SIG-M5 treated with dmso at 0.1 percent for 504 hours (cell line): ENCODE measurements around the gene GPC6.

ENCODE experiments used
- DNase-seq: peaks from one replicate; lab custom pipeline; 2025; ENCODE audit not compliant: unreplicated experiment; lab: John Stamatoyannopoulos, UW

GPC6 gene

GRCh38 chr13:93230261-93230855 is 3.8 kb downstream of the GPC6 start:
- no peak for DNase-seq

GRCh38 chr13:93231867-93232266 is 5.3 kb downstream of the GPC6 start:
- no peak for DNase-seq

GRCh38 chr13:93233997-93234416 is 7.4 kb downstream of the GPC6 start:
- DNase-seq: no peak

- DNase-seq: no peak
These were observed 7.9 kb downstream of the GPC6 start for GRCh38 chr13:93234459-93234858.

GRCh38 chr13:93235258-93236015 is 8.8 kb downstream of the GPC6 start:
- no peak for DNase-seq

- DNase-seq: no peak
These were observed 12.1 kb downstream of the GPC6 start for GRCh38 chr13:93238711-93239110.

- no peak for DNase-seq
These were observed 16.9 kb downstream of the GPC6 start for GRCh38 chr13:93243375-93244063.

GRCh38 chr13:93244141-93244917 is 17.7 kb downstream of the GPC6 start:
- no peak for DNase-seq

GRCh38 chr13:93244918-93245280 is 18.3 kb downstream of the GPC6 start:
- no peak for DNase-seq

- no peak for DNase-seq
These were observed 19.5 kb downstream of the GPC6 start for GRCh38 chr13:93246069-93246468.

GRCh38 chr13:93248627-93249047 is 22.0 kb downstream of the GPC6 start:
- DNase-seq: no peak

GRCh38 chr13:93249364-93250306 is 23.0 kb downstream of the GPC6 start:
- no peak for DNase-seq

GRCh38 chr13:93254775-93255174 is 28.2 kb downstream of the GPC6 start:
- no peak for DNase-seq

GRCh38 chr13:93256998-93257397 is 30.4 kb downstream of the GPC6 start:
- no peak for DNase-seq

- DNase-seq: no peak
These were observed 33.0 kb downstream of the GPC6 start for GRCh38 chr13:93259527-93260080.

GRCh38 chr13:93260591-93260990 is 34.0 kb downstream of the GPC6 start:
- DNase-seq: no peak

GRCh38 chr13:93262729-93263345 is 36.2 kb downstream of the GPC6 start:
- no peak for DNase-seq

GRCh38 chr13:93264876-93265275 is 38.3 kb downstream of the GPC6 start:
- DNase-seq: no peak

- DNase-seq: no peak
These were observed 39.2 kb downstream of the GPC6 start for GRCh38 chr13:93265800-93266199.

- no peak for DNase-seq
These were observed 40.1 kb downstream of the GPC6 start for GRCh38 chr13:93266681-93267080.
